Skeletal muscle tissue (tissue), 4 donors: ENCODE data around the gene GLIS1. TPM values are rescaled to one million over a fixed set of nuclear protein-coding genes. Genes with fewer than 3 reads are reported as not detected.
A peak's percentile ranks its signal among the peaks of the same experiment; 100 is the strongest.

Source experiments
- H3K27ac ChIP-seq: one replicate; pipeline ENCODE4 v1.7.0; 2013; ENCODE audit warnings: mild to moderate bottlenecking, low read depth, low read length, inconsistent platforms
- H3K27me3 ChIP-seq, 3 donors: one replicate each; pipeline ENCODE4 v1.7.0; 2013; ENCODE audit warnings: low read length in 3 of 3; ENCODE audit not compliant: control insufficient read depth in 3 of 3, insufficient read depth in 3 of 3
- H3K36me3 ChIP-seq, 3 donors: one replicate each; pipeline ENCODE4 v1.7.0; 2013; ENCODE audit warnings: low read length in 3 of 3; ENCODE audit not compliant: control insufficient read depth in 3 of 3, insufficient read depth in 3 of 3
- H3K4me1 ChIP-seq, 3 donors: one replicate each; pipeline ENCODE4 v1.7.0; 2013; ENCODE audit warnings: low read length in 3 of 3, mild to moderate bottlenecking in 3 of 3; ENCODE audit not compliant: control insufficient read depth in 3 of 3, insufficient read depth in 3 of 3
- H3K4me3 ChIP-seq, 3 donors: one replicate each; pipeline ENCODE4 v1.7.0; 2013; ENCODE audit warnings: low read length in 3 of 3
- H3K9ac ChIP-seq, 3 donors: one replicate each; pipeline ENCODE4 v1.7.0; 2013; ENCODE audit warnings: low read length in 3 of 3, mild to moderate bottlenecking in 3 of 3, moderate library complexity in 2 of 3, low read depth in 1 of 3
- H3K9me3 ChIP-seq, 3 donors: one replicate each; pipeline ENCODE4 v1.7.0; 2013; ENCODE audit warnings: low read length in 3 of 3; ENCODE audit not compliant: control insufficient read depth in 3 of 3
- total RNA-seq: library from RNA; depleted of rRNA; stranded (reverse); fragments of >200 nt; gene quantifications from one replicate; pipeline ENCODE4 v1.2.3, GENCODE V29; 2014
- donor health status: Osteomylitis.

The GLIS1 gene
- total RNA-seq, 1 donor from 2014 or later = not detected

DNA sequence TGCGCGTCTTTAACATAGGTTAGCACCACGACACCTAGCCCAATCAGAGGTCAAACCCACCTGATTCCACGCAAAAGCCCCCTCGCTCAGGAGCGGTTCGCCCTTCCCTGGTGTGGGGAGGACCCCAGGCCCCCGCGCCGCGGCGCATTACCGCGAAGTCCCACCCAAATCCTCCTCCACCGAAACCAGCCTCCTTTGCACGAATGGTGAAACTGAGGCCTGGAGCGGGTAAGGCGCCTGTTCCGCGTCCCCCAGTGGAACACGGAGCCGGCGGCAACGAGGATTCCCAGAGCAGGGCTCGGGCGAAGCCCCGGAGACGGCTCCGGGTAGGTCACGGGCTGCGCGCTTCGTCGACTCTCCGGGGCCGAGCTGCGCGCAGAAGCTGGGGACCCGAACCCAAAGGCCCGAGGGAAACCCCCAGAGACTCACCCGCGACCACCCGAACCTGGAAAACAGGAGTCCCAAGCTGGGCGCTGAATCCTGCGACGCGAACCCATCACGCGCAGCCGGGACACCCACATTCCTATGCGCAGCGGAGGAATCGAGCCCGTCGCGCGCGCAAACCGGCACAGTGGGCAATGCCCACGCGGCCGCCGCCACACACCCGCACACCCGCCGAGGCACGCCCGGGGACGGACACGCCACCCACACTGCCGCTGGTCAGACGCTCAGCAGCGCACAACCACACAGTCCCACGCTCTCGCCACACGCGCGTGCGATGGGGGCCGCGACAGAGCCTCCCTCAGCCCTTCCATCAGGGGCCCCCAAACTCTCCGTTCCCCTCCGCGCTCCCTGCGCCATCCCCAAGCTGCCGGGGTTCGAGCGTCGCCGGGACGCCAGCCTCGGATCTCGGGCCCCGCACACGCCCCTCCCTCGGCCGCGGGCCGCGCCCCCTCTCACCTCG lies 507 bp downstream of the GLIS1 start:
- peak overlapping the region in 1 of 3 donors; percentile 50 for H3K9ac ChIP-seq
- H3K27me3 ChIP-seq = peaks cover 33 to 41% (median 33%) of the 10 kb centered on the region in 3 donors
- H3K27ac ChIP-seq = no peak overlapping the region

DNA sequence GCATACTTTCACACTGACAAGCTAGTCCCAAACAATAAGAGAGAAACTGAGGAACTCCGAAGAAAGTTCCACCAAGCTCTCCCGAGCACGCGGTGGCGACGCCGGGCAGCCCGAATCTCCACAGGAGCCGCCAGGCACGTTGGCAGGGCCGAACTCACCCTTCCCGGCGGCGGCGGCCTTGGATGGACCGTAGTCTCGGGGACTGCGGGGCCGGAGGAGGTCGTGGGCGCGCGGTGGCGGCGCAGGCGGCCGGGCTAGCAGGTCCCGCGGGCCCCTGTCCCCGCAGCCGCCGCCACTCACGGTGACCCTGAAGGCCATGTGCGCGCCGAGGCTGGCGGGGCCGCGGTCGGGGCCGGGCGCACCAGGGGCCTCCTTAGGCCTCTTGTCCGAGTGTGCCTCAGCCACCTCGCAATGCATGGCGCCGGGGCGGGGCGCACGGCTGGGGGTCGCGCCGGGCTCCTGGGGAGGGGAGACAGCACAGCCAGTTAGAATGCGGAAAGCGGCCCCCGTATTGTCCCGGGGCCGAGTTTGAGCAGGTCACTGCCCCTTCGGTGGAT lies 1.2 kb downstream of the GLIS1 start:
- Histone ChIP-seq H3K9ac (no peak overlapping the region), H3K27me3 (peaks cover 28 to 35% (median 29%) of the 10 kb centered on the region in 3 donors), H3K9me3 (no peaks in the 10 kb centered on the region), H3K36me3 (no peaks in the 10 kb centered on the region), H3K4me3 (peak overlapping the region in 2 of 3 donors; percentile 30 to 41), H3K4me1 (peaks cover 8 to 17% (median 16%) of the 10 kb centered on the region in 3 donors), H3K27ac (no peak overlapping the region)

More for the DNA sequence above, 507 bp downstream of the GLIS1 start:
- peak overlapping the region; percentile 30 to 70 (median 69) for H3K4me3 ChIP-seq
- no peaks in the 10 kb centered on the region for H3K9me3 ChIP-seq
- H3K36me3 ChIP-seq = no peaks in the 10 kb centered on the region
- H3K4me1 ChIP-seq = peaks cover 8 to 17% (median 16%) of the 10 kb centered on the region in 3 donors

DNA sequence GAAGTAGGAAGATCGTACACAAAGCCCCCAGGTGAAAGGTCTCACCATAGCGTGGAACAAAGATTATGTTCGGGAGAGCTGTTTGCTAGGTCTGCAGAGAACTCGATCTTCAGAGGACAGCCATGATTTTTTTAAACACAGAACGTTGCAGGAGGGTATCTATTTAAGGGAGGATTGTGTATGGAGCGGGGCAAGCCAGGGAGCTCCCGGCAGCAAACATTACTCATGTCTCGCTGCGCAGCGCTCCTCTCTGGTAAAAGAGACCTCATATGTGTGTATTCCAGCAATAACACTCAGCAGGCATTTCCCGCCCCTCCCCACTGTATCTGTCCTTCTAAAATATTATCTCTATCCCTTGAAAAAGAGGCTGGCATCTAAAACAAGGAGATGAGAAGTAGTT lies 2.7 kb downstream of the GLIS1 start:
- Histone ChIP-seq H3K9me3 (no peaks in the 10 kb centered on the region), H3K27ac (no peak overlapping the region), H3K36me3 (no peaks in the 10 kb centered on the region), H3K27me3 (peaks cover 26 to 32% (median 29%) of the 10 kb centered on the region in 3 donors), H3K9ac (no peak overlapping the region), H3K4me3 (no peak overlapping the region), H3K4me1 (peaks cover 8 to 17% (median 16%) of the 10 kb centered on the region in 3 donors)

DNA sequence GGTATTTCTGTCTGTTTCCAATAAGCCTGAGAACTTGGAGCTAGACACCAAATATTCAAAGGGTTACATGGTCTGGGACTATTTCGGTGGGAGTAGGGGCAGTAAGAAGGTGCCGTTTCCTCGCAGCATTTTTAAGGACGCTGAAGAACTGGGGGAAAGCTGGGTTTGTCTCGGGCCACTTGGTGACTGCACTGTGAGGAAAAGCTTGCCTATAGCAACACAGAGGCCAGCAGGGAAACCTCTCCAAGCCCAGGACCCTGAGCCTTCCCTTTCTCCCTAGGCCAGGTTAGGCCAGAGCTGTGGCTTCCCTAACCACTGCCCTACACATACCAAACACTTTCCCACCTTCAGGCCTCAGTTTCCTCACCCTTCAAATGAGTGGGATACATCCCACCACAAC lies 3.3 kb downstream of the GLIS1 start:
- Histone ChIP-seq H3K9ac (no peak overlapping the region), H3K27me3 (peaks cover 24 to 32% (median 28%) of the 10 kb centered on the region in 3 donors), H3K27ac (no peak overlapping the region), H3K36me3 (no peaks in the 10 kb centered on the region), H3K4me3 (no peak overlapping the region), H3K9me3 (no peaks in the 10 kb centered on the region), H3K4me1 (peaks cover 8 to 17% (median 16%) of the 10 kb centered on the region in 3 donors)

DNA sequence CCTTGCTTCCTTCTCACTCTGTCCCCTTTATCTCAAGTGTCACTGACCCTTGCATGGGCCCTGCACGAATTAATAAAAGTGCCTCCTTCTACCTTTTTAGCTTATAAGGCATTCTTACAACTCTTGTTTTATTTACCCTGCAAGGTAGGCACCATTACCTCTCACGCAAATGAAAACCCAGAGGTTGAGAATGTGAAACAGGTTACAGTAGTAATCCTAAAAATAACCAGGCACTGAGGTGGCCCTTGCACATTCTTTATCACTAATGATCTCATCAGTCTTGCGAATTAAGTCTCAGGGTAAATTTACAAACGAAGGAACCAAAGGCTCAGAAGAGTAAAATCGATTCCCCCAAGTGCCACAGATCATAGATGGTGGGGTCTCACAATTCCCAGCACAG lies 3.7 kb downstream of the GLIS1 start:
- Histone ChIP-seq H3K4me3 (no peak overlapping the region), H3K9me3 (no peaks in the 10 kb centered on the region), H3K27me3 (peaks cover 23 to 30% (median 24%) of the 10 kb centered on the region in 3 donors), H3K27ac (no peak overlapping the region), H3K4me1 (peaks cover 8 to 17% (median 16%) of the 10 kb centered on the region in 3 donors), H3K9ac (no peak overlapping the region), H3K36me3 (no peaks in the 10 kb centered on the region)

DNA sequence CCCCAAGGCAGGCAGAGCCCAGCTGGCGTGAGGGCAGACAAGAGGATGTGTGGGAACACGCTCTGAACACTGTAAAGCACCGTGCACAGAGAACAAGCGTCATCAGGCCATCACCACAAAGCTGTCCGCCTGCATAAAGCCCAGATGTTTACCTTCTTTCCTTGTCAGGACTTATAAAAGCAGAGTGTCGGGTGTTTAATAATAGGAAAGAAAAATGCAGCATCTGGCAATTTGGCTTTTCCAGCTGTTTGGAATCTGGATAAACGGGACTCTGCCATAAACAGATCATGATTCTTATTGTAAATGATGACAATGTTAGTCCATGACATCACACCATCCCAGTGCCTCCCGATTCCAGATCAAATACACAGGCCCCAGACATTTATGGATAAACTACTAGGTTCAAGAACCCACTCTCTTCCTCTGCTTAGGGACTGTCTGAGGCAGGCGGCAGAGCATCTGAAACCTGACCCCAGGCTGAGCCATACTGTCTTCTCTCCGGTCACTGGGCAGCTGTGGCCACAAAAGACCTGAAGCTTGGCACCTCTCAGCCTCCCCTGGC lies 4.2 kb downstream of the GLIS1 start:
- no peaks in the 10 kb centered on the region for H3K9me3 ChIP-seq
- peaks cover 5 to 15% (median 14%) of the 10 kb centered on the region in 3 donors for H3K4me1 ChIP-seq
- no peak overlapping the region for H3K9ac ChIP-seq
- H3K36me3 ChIP-seq = no peaks in the 10 kb centered on the region
- H3K27me3 ChIP-seq = peaks cover 20 to 25% (median 21%) of the 10 kb centered on the region in 3 donors
- no peak overlapping the region for H3K4me3 ChIP-seq
- no peak overlapping the region for H3K27ac ChIP-seq

DNA sequence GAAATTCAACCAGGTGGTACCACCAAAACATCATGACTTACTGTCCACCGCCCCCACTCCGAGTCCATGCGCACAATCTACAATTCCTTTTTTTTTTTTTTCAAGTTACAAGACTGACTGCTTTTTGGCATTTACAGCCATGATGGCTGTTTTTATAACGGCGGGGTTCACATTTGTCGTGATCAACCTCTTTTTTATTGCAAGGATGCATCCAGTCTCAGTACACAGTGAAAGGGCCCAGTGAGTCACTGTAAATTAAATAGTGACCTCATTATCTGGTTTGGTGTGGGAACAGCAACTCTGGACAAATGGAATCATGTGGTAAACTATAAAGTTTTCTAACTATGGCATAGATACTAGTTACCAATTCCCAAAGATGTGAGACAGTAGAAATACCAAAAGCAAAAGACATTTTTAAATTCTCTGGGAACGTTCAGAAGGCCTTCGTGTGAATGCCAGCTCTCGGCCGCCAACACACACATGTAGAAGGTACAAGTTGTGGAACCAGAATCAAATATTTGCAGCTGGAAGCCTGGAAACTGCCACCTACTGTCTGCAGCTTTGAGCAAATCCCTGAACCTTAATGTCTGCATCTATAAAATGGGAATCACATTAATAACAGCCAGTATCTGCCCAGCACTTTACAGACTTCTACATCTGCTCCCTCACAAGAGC lies 4.9 kb downstream of the GLIS1 start:
- Histone ChIP-seq H3K4me1 (peaks cover 5 to 11% (median 10%) of the 10 kb centered on the region in 3 donors), H3K4me3 (no peak overlapping the region), H3K9me3 (no peaks in the 10 kb centered on the region), H3K9ac (no peak overlapping the region), H3K36me3 (no peaks in the 10 kb centered on the region), H3K27me3 (peaks cover 20% of the 10 kb centered on the region in 3 donors), H3K27ac (no peak overlapping the region)

DNA sequence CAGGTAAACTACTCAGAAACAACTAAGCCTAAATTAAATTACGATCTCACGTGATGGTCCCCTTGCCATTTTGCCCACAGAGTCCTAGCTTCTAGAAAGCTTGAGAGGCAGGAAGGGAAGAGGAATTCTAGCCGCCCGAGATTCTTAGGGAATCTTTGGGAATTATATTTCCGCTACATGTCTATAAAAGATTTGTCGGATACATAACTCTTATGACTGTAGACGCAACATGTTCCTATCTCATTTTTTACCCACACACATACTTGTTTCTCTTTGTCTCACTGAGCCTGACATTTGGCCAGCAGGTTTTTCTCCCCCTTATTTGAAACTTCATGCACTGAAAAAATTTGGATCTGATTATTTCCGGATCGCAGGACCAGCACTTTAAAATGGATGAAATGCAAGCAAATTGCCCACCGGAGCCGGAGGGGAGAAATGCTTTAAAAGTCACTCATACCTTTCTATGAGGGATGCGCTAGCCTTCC lies 5.5 kb downstream of the GLIS1 start:
- no peak overlapping the region for H3K4me3 ChIP-seq
- peaks cover 16 to 20% (median 16%) of the 10 kb centered on the region in 3 donors for H3K27me3 ChIP-seq
- no peaks in the 10 kb centered on the region for H3K9me3 ChIP-seq
- peaks cover under 1 to 7% (median 6%) of the 10 kb centered on the region in 3 donors for H3K4me1 ChIP-seq
- no peaks in the 10 kb centered on the region for H3K36me3 ChIP-seq
- H3K27ac ChIP-seq = no peak overlapping the region
- no peak overlapping the region for H3K9ac ChIP-seq

DNA sequence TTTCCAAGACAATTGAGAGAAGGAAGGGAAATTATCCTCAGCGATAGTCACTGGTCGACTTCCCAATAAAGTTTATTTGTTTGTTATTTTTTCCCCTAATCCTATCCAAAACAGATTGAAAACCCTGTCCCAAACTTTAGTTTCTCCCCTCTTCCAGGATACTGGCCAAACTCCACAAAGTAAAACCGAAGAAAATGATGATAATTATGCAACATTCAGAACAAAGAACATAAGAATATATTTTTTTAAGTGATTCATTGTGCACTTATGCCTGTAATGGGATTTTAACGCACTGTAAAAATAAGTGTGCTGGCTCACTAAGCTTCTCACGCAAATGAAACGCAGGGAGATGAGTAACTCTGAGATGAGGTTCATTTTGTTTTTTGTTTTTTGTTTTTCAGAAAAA lies 6.0 kb downstream of the GLIS1 start:
- H3K27ac ChIP-seq = no peak overlapping the region
- H3K36me3 ChIP-seq = no peaks in the 10 kb centered on the region
- no peaks in the 10 kb centered on the region for H3K9me3 ChIP-seq
- no peak overlapping the region for H3K4me3 ChIP-seq
- peaks cover 10 to 16% (median 10%) of the 10 kb centered on the region in 3 donors for H3K27me3 ChIP-seq
- H3K9ac ChIP-seq = no peak overlapping the region
- H3K4me1 ChIP-seq = peaks cover 0 to 2% (median under 1%) of the 10 kb centered on the region in 3 donors
